Body of pancreas (tissue), 4 donors: ENCODE measurements around the gene PPTC7.

Experiments used
- POLR2A ChIP-seq, 3 donors: fragments of 450-650 bp; IDR thresholded peaks; one replicate each; pipeline ENCODE4 v1.6.1; 2016; ENCODE audit warnings: antibody characterized with exemption in 3 of 3, mild to moderate bottlenecking in 2 of 3
- TF ChIP-seq, protein P1 (sequence below), 7 experiments: fragments of 450-650 bp in 4 of 7; fragments of 200-600 bp in 3 of 7; sonication (generic) in 3 of 7; IDR thresholded peaks; one replicate each; pipeline ENCODE4 v1.5.1; 2016 to 2019; ENCODE audit warnings: antibody characterized with exemption in 7 of 7

DNA sequence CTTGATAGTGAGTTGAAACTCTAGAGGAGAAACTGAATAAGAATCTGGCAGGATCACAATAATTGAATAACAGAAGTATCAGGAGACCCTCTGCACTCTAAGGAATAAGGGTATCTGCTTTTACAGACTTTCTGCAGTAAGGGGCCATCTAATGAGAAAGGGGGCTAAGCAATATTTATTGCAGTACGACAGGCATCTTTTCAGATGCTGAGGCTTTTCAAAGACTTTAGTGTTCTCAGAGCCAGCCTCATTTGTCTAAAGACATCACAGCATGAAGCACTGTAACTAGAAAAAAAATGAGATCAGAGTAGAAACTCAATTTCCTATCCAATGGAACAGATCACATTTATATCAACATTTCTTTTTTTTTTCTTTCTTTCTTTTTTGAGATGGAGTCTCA is 22.2 kb downstream of the PPTC7 start:
- TF ChIP-seq, protein P1, sequence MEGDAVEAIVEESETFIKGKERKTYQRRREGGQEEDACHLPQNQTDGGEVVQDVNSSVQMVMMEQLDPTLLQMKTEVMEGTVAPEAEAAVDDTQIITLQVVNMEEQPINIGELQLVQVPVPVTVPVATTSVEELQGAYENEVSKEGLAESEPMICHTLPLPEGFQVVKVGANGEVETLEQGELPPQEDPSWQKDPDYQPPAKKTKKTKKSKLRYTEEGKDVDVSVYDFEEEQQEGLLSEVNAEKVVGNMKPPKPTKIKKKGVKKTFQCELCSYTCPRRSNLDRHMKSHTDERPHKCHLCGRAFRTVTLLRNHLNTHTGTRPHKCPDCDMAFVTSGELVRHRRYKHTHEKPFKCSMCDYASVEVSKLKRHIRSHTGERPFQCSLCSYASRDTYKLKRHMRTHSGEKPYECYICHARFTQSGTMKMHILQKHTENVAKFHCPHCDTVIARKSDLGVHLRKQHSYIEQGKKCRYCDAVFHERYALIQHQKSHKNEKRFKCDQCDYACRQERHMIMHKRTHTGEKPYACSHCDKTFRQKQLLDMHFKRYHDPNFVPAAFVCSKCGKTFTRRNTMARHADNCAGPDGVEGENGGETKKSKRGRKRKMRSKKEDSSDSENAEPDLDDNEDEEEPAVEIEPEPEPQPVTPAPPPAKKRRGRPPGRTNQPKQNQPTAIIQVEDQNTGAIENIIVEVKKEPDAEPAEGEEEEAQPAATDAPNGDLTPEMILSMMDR (IDR thresholded peaks at IDR 0.05), result no peak
- TF ChIP-seq POLR2A (IDR thresholded peaks at IDR 0.05), result no peak
